ENCODE measurements around the gene SYS1.

DNA sequence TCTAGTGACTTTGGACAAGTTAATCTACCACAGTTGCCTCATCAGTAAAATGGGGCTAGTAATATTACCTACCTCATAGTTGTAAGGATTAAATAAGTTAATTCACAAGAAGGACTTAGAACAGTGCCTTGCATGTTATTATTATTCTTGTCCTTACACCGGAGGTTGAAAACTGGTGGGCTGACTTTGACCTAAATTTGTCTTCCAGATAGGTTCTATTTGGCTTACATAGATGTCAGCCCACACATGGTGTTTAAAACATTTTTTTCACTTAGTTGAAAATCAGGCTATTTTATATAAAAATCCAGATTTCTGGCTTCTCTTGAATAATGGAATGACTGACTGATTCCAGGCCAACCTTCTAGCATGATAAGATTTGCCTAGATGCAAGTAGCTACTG, 3.2 kb downstream of the SYS1 start:
- TF ChIP-seq, protein P1, sequence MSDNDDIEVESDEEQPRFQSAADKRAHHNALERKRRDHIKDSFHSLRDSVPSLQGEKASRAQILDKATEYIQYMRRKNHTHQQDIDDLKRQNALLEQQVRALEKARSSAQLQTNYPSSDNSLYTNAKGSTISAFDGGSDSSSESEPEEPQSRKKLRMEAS (IDR thresholded peaks at IDR 0.05), result no peak
- no peak for TF ChIP-seq JUND (IDR thresholded peaks at IDR 0.05)
